Measurements from ENCODE around the gene BLVRA.
A peak's percentile ranks its signal among the peaks of the same experiment; 100 is the strongest.
"Not testable (repeated sequence)": the region's sequence is repeated elsewhere in the genome, so short reads cannot be mapped to it uniquely, and the experiment has no call there.

Gene BLVRA

DNA sequence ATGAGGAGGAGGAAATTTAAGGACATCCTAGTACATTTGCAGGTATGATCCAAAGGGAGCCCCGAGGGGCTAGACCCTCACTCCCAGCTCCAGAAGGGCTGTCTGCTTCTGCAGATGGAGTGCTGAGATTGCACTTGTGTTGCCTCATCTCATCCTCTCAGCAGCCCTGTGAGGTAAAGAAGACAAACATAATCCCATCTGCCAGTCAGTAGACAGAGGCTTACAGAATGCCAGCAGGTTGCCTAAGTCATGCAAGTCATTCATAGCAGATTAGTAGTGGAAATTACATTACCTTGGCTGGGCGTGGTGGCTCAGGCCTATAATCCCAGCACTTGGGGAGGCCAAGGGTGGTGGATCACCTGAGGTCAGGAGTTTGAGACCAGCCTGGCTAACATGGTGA, 45.4 kb downstream of the BLVRA start:
- no peak for DNase-seq (ENCODE audit: low read depth in 2 of 2)

- DNase-seq (ENCODE audit: low read depth in 2 of 2) = no peak
These were observed 49.9 kb downstream of the BLVRA start for GRCh38 chr7:43808410-43808809.

GRCh38 chr7:43810195-43810941, 51.9 kb downstream of the BLVRA start:
- DNase-seq (ENCODE audit: low read depth in 2 of 2) = not testable (repeated sequence)

DNA sequence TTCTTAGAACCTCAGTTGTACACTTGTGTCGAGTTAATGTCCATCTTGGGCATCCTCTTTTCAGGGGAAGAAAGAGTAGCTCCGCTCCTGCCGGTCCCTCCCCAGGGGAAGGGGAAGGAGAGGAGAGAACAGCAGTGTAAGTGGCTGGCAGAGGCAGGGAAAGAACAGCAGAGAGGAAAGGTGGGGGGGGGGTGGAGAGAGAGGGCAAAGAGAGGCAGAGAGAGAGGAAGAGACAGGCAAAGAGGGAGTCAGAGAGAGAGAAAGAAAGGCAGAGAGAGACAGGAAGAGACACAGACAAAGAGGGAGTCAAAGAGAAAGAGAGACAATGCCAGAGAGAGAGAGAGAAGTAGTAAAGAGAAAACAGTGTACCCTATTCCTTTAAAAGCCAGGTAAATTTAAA, 56.9 kb downstream of the BLVRA start:
- DNase-seq (ENCODE audit: low read depth in 2 of 2) = no peak

DNA sequence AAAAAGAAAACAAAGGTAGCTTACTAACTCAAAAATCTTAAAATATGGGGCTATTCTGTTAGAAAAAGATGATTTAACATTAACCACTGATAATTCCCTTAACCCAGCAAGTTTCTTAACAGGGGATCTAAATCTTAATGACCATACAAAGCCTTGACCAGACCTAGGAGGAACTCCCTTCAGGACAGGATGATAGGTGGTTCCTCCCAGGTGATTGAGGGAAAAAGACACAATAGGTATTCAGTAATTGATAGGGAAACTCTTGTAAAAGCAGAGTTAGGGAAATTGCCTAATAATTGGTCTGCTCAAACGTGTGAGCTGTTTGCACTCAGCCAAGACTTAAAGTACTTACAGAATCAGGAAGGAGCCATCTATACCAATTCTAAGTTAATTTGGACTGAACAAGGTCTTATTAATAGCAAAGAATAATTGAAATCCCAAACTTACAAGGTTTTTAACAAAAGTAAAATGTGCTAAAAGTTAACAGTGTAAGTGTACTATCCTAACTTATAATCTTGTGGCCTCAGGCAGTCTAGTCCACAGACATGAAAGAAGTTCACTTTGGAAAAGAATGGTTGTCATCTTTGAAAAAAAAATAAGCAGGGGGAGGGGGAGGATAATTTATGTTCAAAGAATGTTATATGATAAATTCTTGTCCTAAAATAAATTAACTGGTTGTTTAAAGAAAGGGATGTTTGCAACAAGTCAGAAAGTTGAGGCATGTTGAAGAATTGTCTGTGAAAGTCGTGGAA, 57.7 kb downstream of the BLVRA start:
- DNase-seq (ENCODE audit: low read depth in 2 of 2) = not testable (repeated sequence)

- not testable (repeated sequence) for DNase-seq (ENCODE audit: low read depth in 2 of 2)
These were observed 64.9 kb downstream of the BLVRA start for GRCh38 chr7:43823425-43823824.

GRCh38 chr7:43823941-43824340, 65.5 kb downstream of the BLVRA start:
- DNase-seq (ENCODE audit: low read depth in 2 of 2) = no peak

DNA sequence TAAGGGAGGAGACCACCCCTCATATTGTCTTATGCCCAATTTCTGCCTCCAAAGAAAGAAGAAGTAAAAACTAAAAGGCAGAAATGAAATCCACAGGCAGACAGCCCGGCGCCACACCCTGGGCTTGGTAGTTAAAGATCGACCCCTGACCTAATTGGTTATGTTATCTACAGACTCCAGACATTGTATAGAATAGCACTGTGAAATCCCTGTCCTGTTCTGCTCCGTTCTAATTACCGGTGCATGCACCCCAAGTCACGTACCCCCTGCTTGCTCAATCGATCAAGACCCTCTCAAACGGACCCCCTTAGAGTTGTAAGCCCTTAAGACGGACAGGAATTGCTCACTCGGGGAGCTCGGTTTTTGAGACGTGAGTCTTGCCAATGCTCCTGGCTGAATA, 66.0 kb downstream of the BLVRA start:
- DNase-seq (ENCODE audit: low read depth in 2 of 2) = not testable (repeated sequence)

DNA sequence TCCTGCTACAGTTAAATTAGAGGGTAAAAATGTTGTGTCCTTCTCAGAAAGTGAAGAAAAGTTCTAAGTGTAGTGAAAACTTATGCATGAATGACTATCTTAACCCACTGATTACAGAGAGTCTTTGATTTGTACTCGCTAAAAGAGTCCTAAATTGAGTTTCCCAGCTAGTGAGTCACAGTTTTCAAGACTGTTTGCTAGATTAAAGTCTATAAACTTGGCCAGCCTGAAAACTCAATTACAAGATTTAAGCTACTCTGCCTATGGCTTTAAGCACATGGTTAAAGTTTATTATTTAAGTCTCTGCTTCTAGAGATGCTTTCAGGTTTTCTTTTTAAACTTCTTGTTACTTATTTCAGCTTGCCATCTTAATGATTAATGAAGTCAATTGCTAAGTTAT, 66.5 kb downstream of the BLVRA start:
- no peak for DNase-seq (ENCODE audit: low read depth in 2 of 2)

DNA sequence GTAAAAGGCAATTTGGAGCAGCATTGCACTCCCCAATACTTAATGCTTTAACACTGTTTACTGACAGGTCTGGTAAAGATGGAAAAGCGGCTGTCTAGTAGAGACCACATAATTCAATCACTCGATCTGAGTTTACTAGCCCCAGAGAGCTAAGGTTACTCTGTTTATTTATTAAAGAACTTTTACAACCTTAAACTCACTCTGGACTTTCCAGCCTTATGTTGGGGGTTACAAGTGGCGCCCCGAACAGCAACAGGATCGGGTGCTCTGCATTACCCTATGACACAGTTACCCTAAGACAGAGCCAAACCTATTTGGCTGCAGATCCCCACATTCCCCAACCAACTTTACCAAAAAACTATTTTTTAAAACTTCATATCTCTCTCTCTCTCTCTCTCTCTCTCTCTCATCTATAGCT, 66.9 kb downstream of the BLVRA start:
- no peak for DNase-seq (ENCODE audit: low read depth in 2 of 2)

DNA sequence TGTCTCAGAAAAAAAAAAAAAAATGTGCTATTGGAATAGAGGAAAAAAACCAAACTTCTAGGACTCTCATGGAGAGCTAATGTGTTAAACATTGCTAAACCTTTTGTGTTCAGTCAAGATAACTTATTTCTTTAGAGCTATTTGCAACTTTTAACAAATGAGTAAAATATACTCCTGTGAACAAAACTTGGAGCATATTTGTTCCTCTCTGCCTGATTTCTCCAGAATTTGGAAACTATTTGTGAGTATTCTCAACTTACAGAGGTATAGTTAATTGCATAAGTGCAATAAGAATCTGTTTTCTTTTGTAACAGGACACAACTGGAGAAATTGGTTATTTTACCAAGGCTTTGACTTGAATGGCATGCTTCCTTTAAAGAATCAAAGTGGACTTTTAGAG, 72.4 kb downstream of the BLVRA start:
- DNase-seq (ENCODE audit: low read depth in 2 of 2) = not testable (repeated sequence)

GRCh38 chr7:43834463-43835251, 76.2 kb downstream of the BLVRA start:
- peak; percentile 8 to 23 for DNase-seq (ENCODE audit: low read depth in 2 of 2)

DNA sequence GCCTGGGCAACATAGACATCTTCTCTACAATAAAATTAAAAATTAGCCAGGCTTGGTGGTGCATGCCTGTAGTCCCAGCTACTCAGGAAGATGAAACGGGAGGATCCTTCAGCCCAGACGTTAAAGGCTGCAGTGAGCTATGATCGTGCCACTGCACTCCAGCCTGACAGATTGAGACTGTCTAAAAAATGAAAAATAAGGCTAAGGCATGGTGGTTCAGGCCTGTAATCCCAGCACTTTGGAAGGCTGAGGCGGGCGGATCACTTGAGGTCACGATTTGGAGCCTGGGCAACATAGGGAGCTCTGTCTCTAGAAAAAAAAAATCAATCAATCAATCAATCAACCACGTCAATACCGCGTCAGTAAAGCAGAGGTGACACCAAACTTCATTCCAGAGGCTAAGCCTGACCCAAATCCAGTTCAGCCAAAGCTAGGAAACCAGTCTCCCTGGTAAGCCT, 79.8 kb downstream of the BLVRA start:
- DNase-seq (ENCODE audit: low read depth in 2 of 2) = no peak

DNA sequence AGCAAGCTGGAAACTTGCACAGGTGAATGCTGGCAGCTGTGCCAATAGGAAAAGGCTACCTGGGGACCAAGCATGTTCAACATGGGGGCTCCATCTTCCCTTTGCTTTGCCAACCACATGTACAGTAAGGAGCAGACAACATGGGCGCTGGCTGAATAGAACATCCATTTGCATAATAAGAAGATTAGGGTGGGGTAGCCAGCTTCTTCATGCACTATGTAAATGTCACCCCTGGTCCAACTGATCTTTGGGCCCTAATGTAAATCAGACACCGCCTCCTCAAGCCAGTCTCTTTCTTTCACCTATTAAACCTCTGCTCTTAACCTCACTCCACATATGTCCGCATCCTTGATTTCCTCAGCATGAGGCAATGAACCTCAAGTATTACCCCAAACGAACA, 84.8 kb downstream of the BLVRA start:
- no peak for DNase-seq (ENCODE audit: low read depth in 2 of 2)

DNA sequence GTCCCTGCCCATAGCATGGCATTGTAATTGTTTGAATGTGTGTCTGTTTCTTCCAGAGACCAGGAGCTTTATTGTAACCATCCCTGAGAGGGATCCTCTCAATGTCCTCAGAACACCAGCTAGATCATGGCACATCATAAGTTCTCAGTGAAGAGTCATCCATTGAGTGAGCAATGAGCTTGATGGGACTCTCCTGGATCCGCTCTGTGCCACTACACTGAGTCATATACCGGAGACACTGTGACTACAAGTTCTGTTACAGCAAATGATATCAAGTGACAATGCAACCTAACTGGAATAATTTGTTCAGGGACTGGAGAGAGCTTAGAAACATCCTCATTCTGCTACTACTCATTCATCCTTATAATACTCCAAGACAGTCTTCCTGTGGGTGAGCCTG, 85.8 kb downstream of the BLVRA start:
- DNase-seq (ENCODE audit: low read depth in 2 of 2) = no peak

GRCh38 chr7:43844662-43845061, 86.2 kb downstream of the BLVRA start:
- no peak for DNase-seq (ENCODE audit: low read depth in 2 of 2)

DNA sequence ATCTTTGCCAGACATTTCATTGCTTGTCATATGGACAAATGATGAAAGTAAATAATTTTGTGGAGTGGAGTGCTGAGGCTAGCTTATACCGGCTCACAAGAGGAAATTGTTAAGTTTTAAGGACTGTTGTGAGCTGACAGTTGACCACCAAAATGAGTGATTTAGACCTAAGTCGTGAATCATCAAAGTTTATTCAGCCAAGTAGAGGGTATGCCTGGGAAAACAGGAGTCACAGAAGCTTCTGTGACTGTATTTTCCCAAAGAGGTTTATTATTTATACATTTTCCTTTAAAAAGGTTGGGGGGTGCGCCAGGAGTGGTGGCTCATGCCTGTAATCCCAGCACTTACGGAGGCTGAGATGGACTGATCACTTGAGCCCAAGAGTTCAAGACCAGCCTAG, 89.0 kb downstream of the BLVRA start:
- no peak for DNase-seq (ENCODE audit: low read depth in 2 of 2)

- DNase-seq (ENCODE audit: low read depth in 2 of 2) = no peak
These were observed 90.6 kb downstream of the BLVRA start for GRCh38 chr7:43849047-43849446.

DNA sequence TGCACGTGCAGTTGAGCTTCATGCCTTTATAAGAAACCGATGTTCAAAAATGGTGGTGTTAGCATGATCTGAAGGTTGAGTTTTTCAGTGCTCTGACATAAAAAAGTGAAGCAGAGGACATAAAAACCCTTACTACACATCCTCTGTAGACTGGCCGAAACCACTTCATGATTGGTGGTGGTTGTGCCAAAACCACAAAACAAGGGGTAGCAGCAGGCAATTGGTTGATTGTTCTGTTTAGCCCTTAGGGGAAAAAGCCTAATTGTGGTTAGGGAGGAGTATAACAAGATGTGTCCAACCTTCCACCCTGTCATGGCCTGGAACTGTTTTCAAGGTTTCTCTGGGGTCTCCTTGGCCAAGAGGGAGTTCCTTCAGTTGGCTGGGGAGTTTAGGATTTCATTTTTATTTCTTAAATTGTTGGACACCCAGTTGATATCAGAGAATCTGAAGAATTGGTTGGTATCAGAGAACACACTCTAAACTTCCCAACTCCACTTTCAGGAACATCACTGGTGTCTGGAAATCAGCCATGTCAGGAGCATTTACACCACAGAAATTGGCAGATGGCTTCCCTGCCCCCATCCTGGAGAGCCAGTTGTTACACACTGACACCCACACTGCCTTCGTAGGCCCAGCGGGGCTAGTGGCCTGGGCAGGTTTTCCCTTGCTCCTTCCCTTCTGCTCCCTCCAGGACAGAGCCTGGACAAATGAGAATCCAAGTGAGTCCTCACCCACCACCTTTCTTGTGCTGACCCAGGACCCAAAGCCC, 92.1 kb downstream of the BLVRA start:
- no peak for DNase-seq (ENCODE audit: low read depth in 2 of 2)

DNA sequence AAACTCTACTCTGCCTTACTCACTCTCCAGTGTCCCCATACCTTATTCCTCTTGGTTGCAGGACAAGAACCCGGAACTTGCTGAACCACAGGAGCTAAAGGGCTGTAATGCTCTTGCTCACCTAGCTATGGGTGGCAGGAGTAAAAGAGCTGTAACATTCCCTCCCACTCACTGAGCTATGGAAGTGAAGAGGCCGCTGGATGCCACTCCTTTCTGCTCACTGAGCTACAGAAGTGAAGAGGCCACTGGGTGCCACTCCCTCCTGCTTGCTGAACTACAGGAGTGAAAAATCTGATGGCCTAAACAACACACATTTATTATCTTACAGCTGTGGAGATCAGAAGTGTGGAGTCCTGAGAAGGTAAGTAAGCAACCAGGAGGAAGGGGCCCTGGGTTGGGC, 93.3 kb downstream of the BLVRA start:
- no peak for DNase-seq (ENCODE audit: low read depth in 2 of 2)

DNA sequence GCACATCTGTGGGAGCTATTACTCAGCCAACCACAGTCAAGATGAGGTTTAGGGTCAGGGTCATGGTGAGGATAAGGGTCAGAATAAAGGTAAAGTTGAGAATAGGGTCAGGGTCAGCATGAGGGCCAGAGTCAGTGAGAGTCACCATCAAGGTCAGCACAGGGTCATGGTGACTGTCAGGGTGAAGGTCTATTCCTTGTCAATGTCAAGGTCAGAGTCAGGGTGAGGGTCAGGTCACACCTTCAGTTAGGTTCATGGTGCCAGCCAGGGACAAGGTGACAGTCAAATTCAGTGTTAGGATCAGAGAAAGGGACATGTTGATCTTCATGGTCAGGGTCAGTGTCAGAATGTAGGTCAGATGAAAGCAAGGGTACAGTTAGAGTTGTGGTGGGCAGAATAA, 96.7 kb downstream of the BLVRA start:
- DNase-seq (ENCODE audit: low read depth in 2 of 2) = no peak

DNA sequence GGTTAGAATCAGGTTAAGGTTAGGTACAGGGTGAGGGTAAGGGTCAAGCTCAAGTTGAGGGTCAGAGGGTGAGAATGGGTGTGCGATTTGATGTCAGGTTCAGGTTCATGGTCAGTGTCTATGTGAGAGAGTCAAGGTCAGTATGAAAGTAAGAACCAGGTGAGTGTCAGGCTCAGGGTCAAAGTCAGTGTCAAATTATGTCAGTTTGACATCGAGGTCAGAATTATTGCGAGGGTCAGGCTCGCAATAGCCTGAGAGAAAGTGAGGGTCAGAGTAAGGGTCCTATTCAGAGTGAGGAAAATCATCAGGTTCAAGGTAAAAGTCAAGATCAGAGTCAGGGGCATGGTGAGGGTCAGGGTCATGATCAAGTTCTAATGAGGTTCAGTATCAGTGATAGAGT, 97.8 kb downstream of the BLVRA start:
- no peak for DNase-seq (ENCODE audit: low read depth in 2 of 2)

Data from stimulated activated CD8-positive, alpha-beta memory T cell treated with anti-CD3 and anti-CD28 coated beads, Interleukin-15, amount 100 ng/mL, for 4 hours (primary cell).